HepG2 (cell line): ENCODE measurements around the gene DNAJC12. TPM values are rescaled to one million over a fixed set of nuclear protein-coding genes. Genes with fewer than 3 reads are reported as not detected.

Source experiments
- BRD4 ChIP-seq: sonication (generic); formaldehyde crosslinking; IDR thresholded peaks from 2 replicates; pipeline ENCODE4 v1.4.0; 2020; ENCODE audit warnings: missing genetic modification reagents
- ERF ChIP-seq: IDR thresholded peaks from 2 replicates; pipeline ENCODE4 v1.6.1; 2018; ENCODE audit warnings: missing biosample characterization, missing genetic modification reagents
- FLYWCH1 ChIP-seq: sonication (generic); formaldehyde crosslinking; IDR thresholded peaks from 2 replicates; pipeline ENCODE4 v1.8.1; 2023; ENCODE audit warnings: mild to moderate bottlenecking, missing genetic modification reagents
- FOXM1 ChIP-seq: sonication (generic); formaldehyde crosslinking; IDR thresholded peaks from 2 replicates; pipeline ENCODE4 v1.5.0; 2020; ENCODE audit warnings: missing genetic modification reagents
- GTF2F1 ChIP-seq: fragments of 150-350 bp; IDR thresholded peaks from 2 replicates; pipeline ENCODE4 v1.6.1; 2014; ENCODE audit warnings: low read length
- GZF1 ChIP-seq: sonication (generic); formaldehyde crosslinking; IDR thresholded peaks from 2 replicates; pipeline ENCODE4 v1.5.1; 2020; ENCODE audit warnings: mild to moderate bottlenecking, missing genetic modification reagents
- KLF16 ChIP-seq, 2 experiments: sonication (generic) in 1 of 2; formaldehyde crosslinking in 1 of 2; IDR thresholded peaks; 2 replicates each; pipeline versions ENCODE4 v1.6.1 to v1.8.0; 2016 to 2023; ENCODE audit warnings: missing genetic modification reagents in 2 of 2, missing compliant biosample characterization in 1 of 2
- NCOA2 ChIP-seq: sonication (generic); formaldehyde crosslinking; IDR thresholded peaks from 2 replicates; pipeline ENCODE4 v1.8.0; 2022; ENCODE audit warnings: inconsistent platforms
- NONO ChIP-seq, 2 experiments: fragments of 450-650 bp in 1 of 2; sonication (generic) in 1 of 2; formaldehyde crosslinking in 1 of 2; IDR thresholded peaks in 1 of 2; conservative IDR thresholded peaks in 1 of 2; 2 replicates each; pipeline versions ENCODE4 v1.6.1 to v1.8.0; 2017 to 2022; ENCODE audit warnings: mild to moderate bottlenecking in 1 of 2, missing genetic modification reagents in 1 of 2, moderate library complexity in 1 of 2
- SKI ChIP-seq: fragments of 450-650 bp; IDR thresholded peaks from one replicate; pipeline ENCODE4 v1.6.1; 2018; ENCODE audit warnings: mild to moderate bottlenecking; ENCODE audit not compliant: partially characterized antibody
- WIZ ChIP-seq: sonication (generic); formaldehyde crosslinking; IDR thresholded peaks from 2 replicates; pipeline ENCODE4 v1.5.1; 2020; ENCODE audit warnings: mild to moderate bottlenecking, missing genetic modification reagents
- ZNF335 ChIP-seq: sonication (generic); formaldehyde crosslinking; IDR thresholded peaks from 2 replicates; pipeline ENCODE4 v1.4.0; 2020; ENCODE audit warnings: missing genetic modification reagents
- ZNF563 ChIP-seq: sonication (generic); formaldehyde crosslinking; IDR thresholded peaks from 2 replicates; pipeline ENCODE4 v1.8.0; 2022; ENCODE audit warnings: mild to moderate bottlenecking, moderate library complexity, missing genetic modification reagents
- ZNF768 ChIP-seq: sonication (generic); formaldehyde crosslinking; IDR thresholded peaks from 2 replicates; pipeline ENCODE4 v1.4.0; 2020; ENCODE audit warnings: missing genetic modification reagents
- polyA plus RNA-seq, 8 experiments: library from polyadenylated mRNA; depleted of rRNA in 3 of 8; stranded (reverse) in 7 of 8; unstranded in 1 of 8; fragments of >200 nt; fragmentation: Illumina TruSeq in 4 of 8; extraction: Trizol in 4 of 8; gene quantifications; 2 replicates each; pipeline versions ENCODE4 v1.2.1 to v1.2.3, GENCODE V29; 2011 to 2016; ENCODE audit warnings: low read depth in 4 of 8, missing spikeins in 1 of 8, mixed read lengths in 1 of 8; ENCODE audit not compliant: insufficient read depth in 1 of 8
- total RNA-seq, 5 experiments: library from RNA; depleted of rRNA; stranded (reverse); fragments of >200 nt; fragmentation: Illumina TruSeq; extraction: Trizol; gene quantifications; 2 replicates each; pipeline ENCODE4 v1.2.3, GENCODE V29; 2016; ENCODE audit warnings: low read depth in 1 of 5
- TF ChIP-seq, protein P1 (sequence below): IDR thresholded peaks from 2 replicates; pipeline ENCODE4 v1.6.1; 2016; ENCODE audit warnings: mild to moderate bottlenecking
- TF ChIP-seq, protein P2 (sequence below): sonication (generic); formaldehyde crosslinking; IDR thresholded peaks from 2 replicates; pipeline ENCODE4 v1.8.1; 2022; ENCODE audit warnings: mild to moderate bottlenecking, missing genetic modification reagents
- TF ChIP-seq, protein P3 (sequence below): sonication (generic); formaldehyde crosslinking; IDR thresholded peaks from 2 replicates; pipeline ENCODE4 v1.5.0; 2020; ENCODE audit warnings: missing genetic modification reagents, mild to moderate bottlenecking, borderline replicate concordance
- TF ChIP-seq, protein P4 (sequence below): sonication (generic); formaldehyde crosslinking; IDR thresholded peaks from 2 replicates; pipeline ENCODE4 v1.4.0; 2020; ENCODE audit warnings: mild to moderate bottlenecking, missing genetic modification reagents
- TF ChIP-seq, protein P5 (sequence below): sonication (generic); formaldehyde crosslinking; IDR thresholded peaks from 2 replicates; pipeline ENCODE4 v1.8.0; 2022; ENCODE audit warnings: mild to moderate bottlenecking, missing genetic modification reagents
- TF ChIP-seq, protein P6 (sequence below): sonication (generic); formaldehyde crosslinking; IDR thresholded peaks from 2 replicates; pipeline ENCODE4 v1.4.0; 2020; ENCODE audit warnings: missing genetic modification reagents, mild to moderate bottlenecking, borderline replicate concordance
- TF ChIP-seq, protein P7 (sequence below): sonication (generic); formaldehyde crosslinking; IDR thresholded peaks from 2 replicates; pipeline ENCODE4 v1.8.0; 2022; ENCODE audit warnings: mild to moderate bottlenecking, missing genetic modification reagents, moderate library complexity

The DNAJC12 gene
- total and polyA plus RNA-seq, 2 of the 13 experiments (the other 11 are each of a cell fraction or from before 2014, with no cell fraction given): 11.6 to 43.9 TPM

DNA sequence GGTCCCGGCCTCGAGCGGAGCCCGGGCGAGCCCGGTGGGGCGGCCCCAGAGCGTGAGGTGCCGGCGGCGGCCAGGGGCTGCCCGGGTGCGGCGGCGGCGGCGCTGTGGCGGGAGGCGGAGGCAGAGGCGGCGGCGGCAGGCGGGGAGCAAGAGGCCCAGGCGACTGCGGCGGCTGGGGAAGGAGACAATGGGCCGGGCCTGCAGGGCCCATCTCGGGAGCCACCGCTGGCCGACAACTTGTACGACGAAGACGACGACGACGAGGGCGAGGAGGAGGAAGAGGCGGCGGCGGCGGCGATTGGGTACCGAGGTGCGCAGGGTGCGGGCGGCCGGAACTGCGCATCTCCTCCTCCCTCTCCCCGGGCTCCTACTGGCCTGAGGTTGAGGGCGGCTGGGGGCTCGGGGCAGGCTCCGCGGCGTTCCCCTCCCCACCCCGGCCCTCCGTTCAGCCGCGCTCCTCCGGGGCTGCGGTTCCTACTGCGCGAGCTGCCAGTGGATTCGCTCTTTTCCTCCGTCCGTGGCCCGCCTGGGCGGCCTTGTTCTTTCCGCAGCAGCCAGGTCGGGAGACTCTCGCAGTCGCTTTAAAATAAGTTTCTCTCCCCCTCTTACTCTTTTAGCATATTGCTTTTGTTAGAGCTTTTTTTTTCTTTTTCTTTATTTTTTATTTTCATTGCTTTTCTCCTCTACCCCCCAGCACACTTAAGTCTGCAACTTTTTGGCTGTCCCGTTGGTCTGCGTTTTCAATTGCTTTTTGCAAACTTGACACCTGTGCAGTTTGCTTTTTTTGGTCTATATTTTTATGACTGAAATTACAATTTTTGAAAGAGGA lies 47.1 kb upstream of the DNAJC12 start (continued):
- TF ChIP-seq, protein P1, sequence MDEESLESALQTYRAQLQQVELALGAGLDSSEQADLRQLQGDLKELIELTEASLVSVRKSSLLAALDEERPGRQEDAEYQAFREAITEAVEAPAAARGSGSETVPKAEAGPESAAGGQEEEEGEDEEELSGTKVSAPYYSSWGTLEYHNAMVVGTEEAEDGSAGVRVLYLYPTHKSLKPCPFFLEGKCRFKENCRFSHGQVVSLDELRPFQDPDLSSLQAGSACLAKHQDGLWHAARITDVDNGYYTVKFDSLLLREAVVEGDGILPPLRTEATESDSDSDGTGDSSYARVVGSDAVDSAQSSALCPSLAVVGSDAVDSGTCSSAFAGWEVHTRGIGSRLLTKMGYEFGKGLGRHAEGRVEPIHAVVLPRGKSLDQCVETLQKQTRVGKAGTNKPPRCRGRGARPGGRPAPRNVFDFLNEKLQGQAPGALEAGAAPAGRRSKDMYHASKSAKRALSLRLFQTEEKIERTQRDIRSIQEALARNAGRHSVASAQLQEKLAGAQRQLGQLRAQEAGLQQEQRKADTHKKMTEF (CRISPR knock-in tag): no peak
- TF ChIP-seq, protein P2, sequence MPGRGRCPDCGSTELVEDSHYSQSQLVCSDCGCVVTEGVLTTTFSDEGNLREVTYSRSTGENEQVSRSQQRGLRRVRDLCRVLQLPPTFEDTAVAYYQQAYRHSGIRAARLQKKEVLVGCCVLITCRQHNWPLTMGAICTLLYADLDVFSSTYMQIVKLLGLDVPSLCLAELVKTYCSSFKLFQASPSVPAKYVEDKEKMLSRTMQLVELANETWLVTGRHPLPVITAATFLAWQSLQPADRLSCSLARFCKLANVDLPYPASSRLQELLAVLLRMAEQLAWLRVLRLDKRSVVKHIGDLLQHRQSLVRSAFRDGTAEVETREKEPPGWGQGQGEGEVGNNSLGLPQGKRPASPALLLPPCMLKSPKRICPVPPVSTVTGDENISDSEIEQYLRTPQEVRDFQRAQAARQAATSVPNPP (CRISPR knock-in tag): no peak
- TF ChIP-seq WIZ: no peak
- peak; percentile 39; the same call in 1 of the 2 replicates for TF ChIP-seq GZF1 (CRISPR knock-in tag)
- TF ChIP-seq, protein P3, sequence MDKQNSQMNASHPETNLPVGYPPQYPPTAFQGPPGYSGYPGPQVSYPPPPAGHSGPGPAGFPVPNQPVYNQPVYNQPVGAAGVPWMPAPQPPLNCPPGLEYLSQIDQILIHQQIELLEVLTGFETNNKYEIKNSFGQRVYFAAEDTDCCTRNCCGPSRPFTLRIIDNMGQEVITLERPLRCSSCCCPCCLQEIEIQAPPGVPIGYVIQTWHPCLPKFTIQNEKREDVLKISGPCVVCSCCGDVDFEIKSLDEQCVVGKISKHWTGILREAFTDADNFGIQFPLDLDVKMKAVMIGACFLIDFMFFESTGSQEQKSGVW (CRISPR knock-in tag): no peak
- TF ChIP-seq, protein P4, sequence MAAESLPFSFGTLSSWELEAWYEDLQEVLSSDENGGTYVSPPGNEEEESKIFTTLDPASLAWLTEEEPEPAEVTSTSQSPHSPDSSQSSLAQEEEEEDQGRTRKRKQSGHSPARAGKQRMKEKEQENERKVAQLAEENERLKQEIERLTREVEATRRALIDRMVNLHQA (CRISPR knock-in tag): no peak
- no peak for TF ChIP-seq ERF (CRISPR knock-in tag)
- TF ChIP-seq FOXM1 (CRISPR knock-in tag): no peak
- TF ChIP-seq KLF16 (CRISPR knock-in tag; IDR thresholded peaks at IDR 0.05): no peak
- TF ChIP-seq SKI: peak; percentile 29
- peak; percentile 5; the same call in 1 of the 2 replicates for TF ChIP-seq ZNF563
- 0 out of 2 replicates have a peak, but pooled peaks have one; percentile 4 for TF ChIP-seq ZNF335 (CRISPR knock-in tag)
- no peak for TF ChIP-seq FLYWCH1 (CRISPR knock-in tag)
- TF ChIP-seq, protein P5, sequence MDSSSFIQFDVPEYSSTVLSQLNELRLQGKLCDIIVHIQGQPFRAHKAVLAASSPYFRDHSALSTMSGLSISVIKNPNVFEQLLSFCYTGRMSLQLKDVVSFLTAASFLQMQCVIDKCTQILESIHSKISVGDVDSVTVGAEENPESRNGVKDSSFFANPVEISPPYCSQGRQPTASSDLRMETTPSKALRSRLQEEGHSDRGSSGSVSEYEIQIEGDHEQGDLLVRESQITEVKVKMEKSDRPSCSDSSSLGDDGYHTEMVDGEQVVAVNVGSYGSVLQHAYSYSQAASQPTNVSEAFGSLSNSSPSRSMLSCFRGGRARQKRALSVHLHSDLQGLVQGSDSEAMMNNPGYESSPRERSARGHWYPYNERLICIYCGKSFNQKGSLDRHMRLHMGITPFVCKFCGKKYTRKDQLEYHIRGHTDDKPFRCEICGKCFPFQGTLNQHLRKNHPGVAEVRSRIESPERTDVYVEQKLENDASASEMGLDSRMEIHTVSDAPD (CRISPR knock-in tag): no peak
- TF ChIP-seq, protein P6, sequence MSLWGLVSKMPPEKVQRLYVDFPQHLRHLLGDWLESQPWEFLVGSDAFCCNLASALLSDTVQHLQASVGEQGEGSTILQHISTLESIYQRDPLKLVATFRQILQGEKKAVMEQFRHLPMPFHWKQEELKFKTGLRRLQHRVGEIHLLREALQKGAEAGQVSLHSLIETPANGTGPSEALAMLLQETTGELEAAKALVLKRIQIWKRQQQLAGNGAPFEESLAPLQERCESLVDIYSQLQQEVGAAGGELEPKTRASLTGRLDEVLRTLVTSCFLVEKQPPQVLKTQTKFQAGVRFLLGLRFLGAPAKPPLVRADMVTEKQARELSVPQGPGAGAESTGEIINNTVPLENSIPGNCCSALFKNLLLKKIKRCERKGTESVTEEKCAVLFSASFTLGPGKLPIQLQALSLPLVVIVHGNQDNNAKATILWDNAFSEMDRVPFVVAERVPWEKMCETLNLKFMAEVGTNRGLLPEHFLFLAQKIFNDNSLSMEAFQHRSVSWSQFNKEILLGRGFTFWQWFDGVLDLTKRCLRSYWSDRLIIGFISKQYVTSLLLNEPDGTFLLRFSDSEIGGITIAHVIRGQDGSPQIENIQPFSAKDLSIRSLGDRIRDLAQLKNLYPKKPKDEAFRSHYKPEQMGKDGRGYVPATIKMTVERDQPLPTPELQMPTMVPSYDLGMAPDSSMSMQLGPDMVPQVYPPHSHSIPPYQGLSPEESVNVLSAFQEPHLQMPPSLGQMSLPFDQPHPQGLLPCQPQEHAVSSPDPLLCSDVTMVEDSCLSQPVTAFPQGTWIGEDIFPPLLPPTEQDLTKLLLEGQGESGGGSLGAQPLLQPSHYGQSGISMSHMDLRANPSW (CRISPR knock-in tag): no peak
- TF ChIP-seq GTF2F1: no peak
- TF ChIP-seq, protein P7, sequence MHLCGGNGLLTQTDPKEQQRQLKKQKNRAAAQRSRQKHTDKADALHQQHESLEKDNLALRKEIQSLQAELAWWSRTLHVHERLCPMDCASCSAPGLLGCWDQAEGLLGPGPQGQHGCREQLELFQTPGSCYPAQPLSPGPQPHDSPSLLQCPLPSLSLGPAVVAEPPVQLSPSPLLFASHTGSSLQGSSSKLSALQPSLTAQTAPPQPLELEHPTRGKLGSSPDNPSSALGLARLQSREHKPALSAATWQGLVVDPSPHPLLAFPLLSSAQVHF (CRISPR knock-in tag): no peak
- 0 out of 2 replicates have a peak, but pooled peaks have one; percentile 34 for TF ChIP-seq ZNF768 (CRISPR knock-in tag)
- no peak for TF ChIP-seq BRD4
- no peak for TF ChIP-seq NONO (IDR thresholded peaks at IDR 0.05)
- TF ChIP-seq NONO (CRISPR knock-in tag; conservative IDR thresholded peaks at IDR 0.05): no peak
- no peak for TF ChIP-seq NCOA2 (CRISPR knock-in tag)
